Stimulated activated naive CD8-positive, alpha-beta T cell treated with anti-CD3 and anti-CD28 coated beads, Interleukin-15, Interleukin-2, amounts not matched to agents 100 U/mL and 50 U/mL, for 24 hours (primary cell): ENCODE measurements around the gene KCND2.
"Not testable (repeated sequence)": the region's sequence is repeated elsewhere in the genome, so short reads cannot be mapped to it uniquely, and the experiment has no call there.

Experiments used
- ATAC-seq: fragments of 150-1000 bp; cut with Tn5 transposase; one replicate; pipeline ENCODE4 v1.10.0; 2021
- DNase-seq: peaks from one replicate; pipeline ENCODE4 v3.0.0; 2021

The KCND2 gene

GRCh38 chr7:120742372-120742771 is 469.4 kb downstream of the KCND2 start:
- no peak for DNase-seq
- ATAC-seq = no peak

DNA sequence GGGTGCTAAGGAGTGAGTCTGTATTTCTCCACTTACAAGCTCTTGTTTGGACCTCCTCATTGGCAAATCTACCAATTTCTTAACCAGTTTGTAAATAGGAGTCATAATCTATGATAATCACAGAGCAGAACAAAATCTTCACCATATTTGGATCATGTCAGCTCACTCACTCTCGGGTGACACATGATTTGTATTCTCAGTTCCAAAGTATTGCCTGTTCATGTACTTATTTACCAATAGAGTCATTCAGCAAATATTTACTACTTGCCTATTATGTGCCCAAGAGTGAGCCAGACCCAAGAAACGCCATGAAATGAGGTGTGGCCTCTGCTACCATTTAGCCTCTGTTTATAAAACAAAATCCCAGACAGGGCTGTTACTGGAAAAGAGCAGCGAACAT is 470.2 kb downstream of the KCND2 start:
- DNase-seq (no peak), ATAC-seq (no peak)

DNA sequence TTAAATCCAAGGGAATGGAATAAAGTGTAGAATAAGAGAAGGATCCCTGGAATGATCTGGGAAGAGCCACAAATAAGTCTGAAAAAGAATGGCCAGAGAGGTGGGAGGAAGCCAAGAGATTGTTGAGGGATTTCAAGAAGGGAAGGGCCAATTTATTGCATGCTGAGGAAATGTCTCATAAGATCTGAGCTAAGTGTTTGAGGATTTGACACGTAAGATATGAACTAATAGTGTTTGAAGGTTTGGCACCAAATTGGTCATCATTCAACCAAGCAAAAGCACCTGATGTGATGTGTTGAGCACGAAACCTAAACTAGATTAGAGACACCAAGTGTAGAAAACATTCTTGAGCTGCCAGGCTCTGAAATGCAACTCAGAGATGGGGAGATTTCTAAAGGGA is 487.1 kb downstream of the KCND2 start:
- no peak for ATAC-seq
- no peak for DNase-seq

- DNase-seq = no peak
- no peak for ATAC-seq
Observed at GRCh38 chr7:120760851-120761250, 487.9 kb downstream of the KCND2 start.

DNA sequence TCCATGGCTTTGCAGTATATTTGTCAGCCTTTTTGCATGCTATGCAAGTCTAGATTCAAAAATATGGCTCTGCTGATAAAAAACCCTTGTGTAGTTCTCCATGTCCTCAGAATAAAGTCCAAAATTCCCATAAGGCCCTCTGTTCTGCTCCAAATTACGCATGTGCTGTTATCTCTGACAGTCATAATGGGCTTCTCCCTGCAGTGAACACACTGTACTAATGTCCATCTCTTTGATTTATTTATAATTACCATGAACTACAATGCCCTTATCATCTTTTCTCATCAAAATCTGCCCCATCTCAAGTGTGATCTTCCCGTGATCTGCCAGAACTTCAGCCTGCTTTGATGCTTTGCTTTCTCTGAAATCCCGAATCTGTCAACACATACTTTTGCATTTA is 497.2 kb downstream of the KCND2 start:
- ATAC-seq (no peak), DNase-seq (no peak)

DNA sequence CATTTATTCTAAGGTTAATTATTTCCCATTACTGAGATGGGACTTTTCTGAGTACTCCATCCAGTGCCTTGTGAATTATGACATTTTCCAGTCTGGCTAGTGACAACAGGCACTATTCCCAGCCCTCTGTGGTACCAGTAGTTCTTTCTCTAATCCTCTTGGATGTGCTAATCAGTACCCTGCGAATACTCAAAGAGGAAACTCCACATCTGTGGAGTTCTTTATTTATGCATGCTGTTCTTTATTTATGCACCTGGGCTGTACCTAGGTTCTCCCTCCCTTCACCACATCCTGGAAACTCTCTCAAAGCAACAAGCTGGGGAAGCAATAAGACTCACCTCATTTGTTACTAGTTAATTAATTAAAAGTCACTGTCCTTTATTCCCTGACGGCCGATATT is 501.5 kb downstream of the KCND2 start:
- ATAC-seq = no peak
- DNase-seq = no peak

GRCh38 chr7:120775755-120776154 is 502.8 kb downstream of the KCND2 start:
- DNase-seq (no peak), ATAC-seq (no peak)

GRCh38 chr7:120779078-120779477 is 506.1 kb downstream of the KCND2 start:
- ATAC-seq, DNase-seq: not testable (repeated sequence)

- ATAC-seq = not testable (repeated sequence)
Observed at GRCh38 chr7:120780451-120780850, 507.5 kb downstream of the KCND2 start.

GRCh38 chr7:120780938-120781337 is 508.0 kb downstream of the KCND2 start:
- ATAC-seq (no peak), DNase-seq (no peak)

More at GRCh38 chr7:120780451-120780850, 507.5 kb downstream of the KCND2 start:
- not testable (repeated sequence) for DNase-seq

DNA sequence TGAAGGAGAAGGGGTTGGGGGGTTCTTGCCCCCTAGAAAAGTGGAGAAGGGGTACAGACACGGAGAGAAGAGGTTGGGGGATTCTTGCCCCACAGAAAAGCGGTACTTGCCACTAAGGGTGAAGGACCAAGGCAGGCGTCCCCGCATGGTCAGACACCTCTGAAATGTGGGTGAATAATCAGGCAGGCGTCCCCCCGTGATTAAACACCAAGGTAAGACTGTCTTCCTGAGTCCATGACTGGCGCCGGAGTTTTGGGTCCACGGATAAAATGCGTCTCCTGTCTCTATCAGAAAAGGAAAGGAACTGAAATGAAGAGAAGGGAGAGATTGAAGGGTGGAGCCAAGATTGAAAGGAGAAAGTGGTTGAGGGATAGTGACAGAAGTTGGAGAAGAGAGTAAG is 508.9 kb downstream of the KCND2 start:
- not testable (repeated sequence) for DNase-seq

GRCh38 chr7:120783273-120783672 is 510.3 kb downstream of the KCND2 start:
- no peak for DNase-seq
- no peak for ATAC-seq

More for the DNA sequence above, 508.9 kb downstream of the KCND2 start:
- not testable (repeated sequence) for ATAC-seq

GRCh38 chr7:120783721-120784120 is 510.7 kb downstream of the KCND2 start:
- DNase-seq (no peak), ATAC-seq (no peak)

DNA sequence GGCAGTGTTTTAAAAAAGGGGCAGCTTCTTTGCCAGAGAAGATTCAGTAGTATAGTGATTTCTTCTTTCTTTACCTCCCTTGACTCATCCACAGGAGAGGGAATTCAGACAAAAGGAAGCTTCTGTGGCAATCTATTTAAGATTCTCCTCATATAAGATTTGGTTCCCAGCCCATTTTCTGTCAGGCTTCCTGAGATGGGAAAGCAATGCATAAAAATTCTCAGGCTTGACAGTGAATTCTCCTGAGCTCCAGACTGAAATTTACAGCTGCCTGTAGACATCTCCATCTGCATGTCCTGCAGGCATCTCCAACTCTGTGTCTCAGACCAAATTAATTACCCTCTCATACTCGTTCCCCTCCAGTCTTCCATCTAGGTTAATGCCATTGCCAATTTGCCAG is 512.1 kb downstream of the KCND2 start:
- ATAC-seq = no peak
- DNase-seq = no peak

GRCh38 chr7:120792091-120792860 is 519.3 kb downstream of the KCND2 start:
- peak; percentile 75 for DNase-seq

GRCh38 chr7:120792861-120793130 is 519.8 kb downstream of the KCND2 start:
- ATAC-seq (no peak), DNase-seq (no peak)

More at GRCh38 chr7:120792091-120792860, 519.3 kb downstream of the KCND2 start:
- ATAC-seq = peak; percentile 80

- DNase-seq (no peak), ATAC-seq (no peak)
Observed at GRCh38 chr7:120793213-120793936, 520.4 kb downstream of the KCND2 start.

- ATAC-seq (no peak), DNase-seq (no peak)
Observed at GRCh38 chr7:120794106-120794729, 521.2 kb downstream of the KCND2 start.

GRCh38 chr7:120797026-120797645 is 524.2 kb downstream of the KCND2 start:
- ATAC-seq (no peak), DNase-seq (no peak)

DNA sequence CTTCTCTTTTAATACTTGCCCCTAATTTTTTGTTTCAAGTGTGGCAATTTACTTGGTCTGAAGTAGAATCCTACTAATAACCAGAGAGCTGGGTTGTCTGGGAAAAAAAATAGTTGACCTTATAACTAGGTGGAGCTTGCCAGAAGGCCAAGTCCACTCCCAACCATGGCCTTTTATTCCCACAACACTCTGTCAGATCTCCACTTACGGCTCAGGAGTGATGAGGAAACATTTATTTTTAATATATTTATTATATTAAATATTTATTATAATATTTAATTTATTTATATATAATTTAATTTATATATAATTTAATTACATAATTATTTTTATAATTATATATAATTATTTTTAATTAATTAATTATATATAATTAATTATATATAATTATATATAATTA is 526.2 kb downstream of the KCND2 start:
- DNase-seq = no peak
- ATAC-seq = no peak
